ENCODE data around the gene CASS4. TPM values are rescaled to one million over a fixed set of nuclear protein-coding genes. Genes with fewer than 3 reads are reported as not detected.

The CASS4 gene
- total RNA-seq, 1 donor from 2014 or later, result 0.26 TPM

DNA sequence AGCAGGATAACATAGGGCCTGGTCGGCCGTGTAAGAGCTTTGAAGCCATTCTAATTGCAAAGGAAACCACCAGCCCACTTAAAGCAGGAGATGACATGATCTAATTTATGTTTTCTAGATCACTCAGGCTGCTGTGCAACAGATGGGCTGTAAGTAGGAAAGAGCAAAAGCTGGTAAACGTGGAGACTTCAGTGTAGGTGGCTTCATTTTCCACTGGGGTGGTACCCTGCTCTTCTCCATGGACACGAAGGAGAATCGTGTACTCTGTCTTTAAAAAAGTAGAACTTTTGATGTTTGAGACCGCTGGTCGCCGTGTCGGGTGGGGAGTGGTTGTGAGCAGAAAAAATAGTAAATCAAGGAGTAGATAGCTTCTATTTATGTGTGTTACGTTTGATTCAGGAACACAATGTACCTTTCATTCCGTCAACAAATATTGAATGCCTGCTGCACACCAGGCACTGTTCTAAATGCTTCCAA lies 6.4 kb downstream of the CASS4 start:
- H3K4me1 Mint-ChIP-seq (ENCODE audit: low read depth), result no peaks in the 10 kb centered on the region
- TF ChIP-seq, protein P1, sequence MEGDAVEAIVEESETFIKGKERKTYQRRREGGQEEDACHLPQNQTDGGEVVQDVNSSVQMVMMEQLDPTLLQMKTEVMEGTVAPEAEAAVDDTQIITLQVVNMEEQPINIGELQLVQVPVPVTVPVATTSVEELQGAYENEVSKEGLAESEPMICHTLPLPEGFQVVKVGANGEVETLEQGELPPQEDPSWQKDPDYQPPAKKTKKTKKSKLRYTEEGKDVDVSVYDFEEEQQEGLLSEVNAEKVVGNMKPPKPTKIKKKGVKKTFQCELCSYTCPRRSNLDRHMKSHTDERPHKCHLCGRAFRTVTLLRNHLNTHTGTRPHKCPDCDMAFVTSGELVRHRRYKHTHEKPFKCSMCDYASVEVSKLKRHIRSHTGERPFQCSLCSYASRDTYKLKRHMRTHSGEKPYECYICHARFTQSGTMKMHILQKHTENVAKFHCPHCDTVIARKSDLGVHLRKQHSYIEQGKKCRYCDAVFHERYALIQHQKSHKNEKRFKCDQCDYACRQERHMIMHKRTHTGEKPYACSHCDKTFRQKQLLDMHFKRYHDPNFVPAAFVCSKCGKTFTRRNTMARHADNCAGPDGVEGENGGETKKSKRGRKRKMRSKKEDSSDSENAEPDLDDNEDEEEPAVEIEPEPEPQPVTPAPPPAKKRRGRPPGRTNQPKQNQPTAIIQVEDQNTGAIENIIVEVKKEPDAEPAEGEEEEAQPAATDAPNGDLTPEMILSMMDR (IDR thresholded peaks at IDR 0.05; ENCODE audit: unreplicated experiment), result no peak
- H3K9me3 Mint-ChIP-seq (ENCODE audit: low read depth), result no peaks in the 10 kb centered on the region
- no peaks in the 10 kb centered on the region for H3K27me3 Mint-ChIP-seq
- H3K27ac Mint-ChIP-seq, result no peak overlapping the region
- H3K36me3 Mint-ChIP-seq (ENCODE audit: insufficient read depth), result peaks cover 9% of the 10 kb centered on the region
- no peak for DNase-seq (ENCODE audit: low spot score, unreplicated experiment)
- no peak overlapping the region for H3K4me3 Mint-ChIP-seq (ENCODE audit: low read depth)

DNA sequence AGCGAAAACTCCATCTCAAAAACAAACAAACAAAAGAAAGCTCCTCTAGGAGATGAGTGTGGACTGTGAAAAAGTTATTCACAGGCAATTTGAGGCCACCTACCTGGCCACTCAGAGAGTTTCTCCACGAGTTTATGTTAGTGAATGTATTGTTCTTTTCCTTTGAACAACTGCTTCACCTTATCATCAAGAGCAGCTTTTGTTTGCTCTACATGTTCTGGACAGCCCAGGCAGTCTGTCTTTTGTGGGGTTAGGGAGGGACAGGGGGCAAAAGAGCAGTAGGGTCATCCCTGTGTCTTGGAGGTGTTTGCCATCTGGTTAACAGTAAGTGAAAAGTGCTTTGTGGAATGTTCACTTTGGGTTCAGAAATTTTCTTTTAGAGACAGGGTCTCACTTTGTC lies 8.0 kb downstream of the CASS4 start:
- no peak for DNase-seq (ENCODE audit: low spot score, unreplicated experiment)
- H3K27me3 Mint-ChIP-seq, result no peaks in the 10 kb centered on the region
- H3K4me3 Mint-ChIP-seq (ENCODE audit: low read depth), result no peak overlapping the region
- peaks cover 4% of the 10 kb centered on the region for H3K36me3 Mint-ChIP-seq (ENCODE audit: insufficient read depth)
- H3K4me1 Mint-ChIP-seq (ENCODE audit: low read depth), result no peaks in the 10 kb centered on the region
- H3K9me3 Mint-ChIP-seq (ENCODE audit: low read depth), result no peaks in the 10 kb centered on the region
- no peak overlapping the region for H3K27ac Mint-ChIP-seq
- TF ChIP-seq, protein P1 (IDR thresholded peaks at IDR 0.05; ENCODE audit: unreplicated experiment), result no peak

DNA sequence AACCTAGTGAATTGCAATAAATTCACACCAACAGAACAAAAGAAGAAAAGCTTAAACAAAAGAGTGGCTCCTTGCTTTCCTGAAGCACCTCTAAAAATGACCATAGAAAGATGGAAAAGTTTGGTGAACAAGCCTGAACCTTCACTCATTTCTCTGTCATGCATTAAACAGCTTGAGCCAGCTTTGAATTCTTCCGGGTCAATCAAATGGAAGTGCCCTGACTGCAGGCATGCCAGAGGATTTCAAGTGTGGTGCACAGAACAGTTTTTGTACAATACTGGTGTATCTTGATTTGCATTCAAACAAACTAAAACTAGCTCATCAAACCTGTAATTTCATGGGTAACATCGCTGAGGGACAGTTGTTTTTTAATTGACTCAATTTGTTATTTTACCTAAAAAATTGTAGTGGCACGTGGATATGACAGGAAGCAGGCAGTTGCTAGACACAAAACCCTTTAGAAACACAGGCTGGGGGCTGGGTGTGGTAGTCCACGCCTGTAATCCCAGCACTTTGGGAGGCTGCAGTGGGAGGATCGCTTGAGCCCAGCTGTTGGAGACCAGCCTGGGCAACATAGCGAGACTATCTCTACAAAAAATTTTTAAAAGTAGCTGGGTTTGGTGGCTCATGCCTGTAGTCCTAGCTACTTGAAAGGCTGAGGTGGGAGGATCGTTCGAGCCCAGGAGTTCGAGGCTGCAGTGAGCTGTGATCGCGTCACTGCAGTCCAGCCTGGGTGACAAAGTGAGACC lies 9.1 kb downstream of the CASS4 start:
- no peak for DNase-seq (ENCODE audit: low spot score, unreplicated experiment)
- H3K9me3 Mint-ChIP-seq (ENCODE audit: low read depth), result no peaks in the 10 kb centered on the region
- no peak overlapping the region for H3K4me3 Mint-ChIP-seq (ENCODE audit: low read depth)
- H3K36me3 Mint-ChIP-seq (ENCODE audit: insufficient read depth), result peaks cover 4% of the 10 kb centered on the region
- TF ChIP-seq, protein P1 (IDR thresholded peaks at IDR 0.05; ENCODE audit: unreplicated experiment), result no peak
- H3K4me1 Mint-ChIP-seq (ENCODE audit: low read depth), result no peaks in the 10 kb centered on the region
- H3K27ac Mint-ChIP-seq, result no peak overlapping the region
- no peaks in the 10 kb centered on the region for H3K27me3 Mint-ChIP-seq

DNA sequence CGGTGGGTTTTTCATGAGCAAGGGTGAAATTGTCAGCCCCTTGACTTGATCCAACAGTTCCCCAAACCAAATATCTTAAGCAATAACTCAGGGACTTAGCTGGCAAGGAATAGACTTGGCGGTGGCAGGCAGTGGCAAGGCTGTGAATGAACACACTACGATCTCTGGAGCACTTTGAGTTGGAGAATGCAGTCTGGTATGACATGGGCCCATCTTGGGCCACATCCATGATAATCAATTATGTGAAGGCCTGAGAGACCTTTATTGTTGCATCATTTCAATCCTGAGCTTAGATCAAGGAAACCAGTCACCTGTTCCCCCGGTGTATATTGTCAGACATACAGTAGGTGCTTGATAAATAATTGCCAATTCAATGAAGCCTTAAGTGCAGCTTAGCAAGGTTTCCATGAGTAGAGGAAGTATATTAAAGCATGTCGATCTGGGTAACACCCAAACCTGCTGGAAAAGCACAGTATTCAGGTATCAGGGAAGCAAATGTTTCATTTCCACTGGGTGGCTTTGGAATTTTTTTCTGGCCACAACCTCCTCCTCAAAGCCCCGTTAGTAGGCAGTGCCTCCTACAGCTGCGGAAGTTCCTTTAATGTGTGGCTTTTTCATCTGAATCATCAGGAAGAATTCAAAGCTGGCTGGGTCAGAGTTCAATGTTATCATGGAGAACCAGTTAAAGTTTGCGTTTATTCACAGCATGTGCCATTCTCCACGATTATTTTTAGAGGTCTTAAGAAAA lies 10.2 kb downstream of the CASS4 start:
- Mint-ChIP-seq H3K4me3 (ENCODE audit: low read depth) (no peak overlapping the region), H3K36me3 (ENCODE audit: insufficient read depth) (peaks cover 3% of the 10 kb centered on the region), H3K27me3 (no peaks in the 10 kb centered on the region), H3K9me3 (ENCODE audit: low read depth) (no peaks in the 10 kb centered on the region), H3K4me1 (ENCODE audit: low read depth) (no peaks in the 10 kb centered on the region), H3K27ac (no peak overlapping the region)
- TF ChIP-seq, protein P1 (IDR thresholded peaks at IDR 0.05; ENCODE audit: unreplicated experiment), result no peak
- no peak for DNase-seq (ENCODE audit: low spot score, unreplicated experiment)

DNA sequence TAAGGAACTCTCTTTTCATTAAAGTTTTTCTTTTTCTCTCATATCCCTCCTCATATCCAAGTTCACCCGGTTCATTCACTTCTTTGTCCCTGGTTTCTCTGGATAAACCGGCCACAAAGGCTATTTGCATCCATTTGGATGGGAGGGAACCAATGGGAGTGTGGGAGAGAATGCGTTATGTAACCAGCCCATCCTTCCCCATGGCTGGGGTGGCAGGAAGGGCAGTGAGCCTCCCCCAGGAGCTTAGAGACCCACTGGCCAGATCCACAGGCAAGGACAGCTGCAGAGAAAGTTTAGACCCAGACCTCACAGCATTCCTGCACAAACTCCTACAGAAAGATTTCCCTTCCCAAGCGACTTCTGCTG lies 10.7 kb downstream of the CASS4 start:
- no peaks in the 10 kb centered on the region for H3K36me3 Mint-ChIP-seq (ENCODE audit: insufficient read depth)

More for the DNA sequence above, 10.7 kb downstream of the CASS4 start:
- no peaks in the 10 kb centered on the region for H3K27me3 Mint-ChIP-seq
- DNase-seq (ENCODE audit: low spot score, unreplicated experiment), result no peak
- H3K27ac Mint-ChIP-seq, result no peak overlapping the region
- TF ChIP-seq, protein P1 (IDR thresholded peaks at IDR 0.05; ENCODE audit: unreplicated experiment), result no peak
- no peak overlapping the region for H3K4me3 Mint-ChIP-seq (ENCODE audit: low read depth)
- H3K9me3 Mint-ChIP-seq (ENCODE audit: low read depth), result no peaks in the 10 kb centered on the region
- H3K4me1 Mint-ChIP-seq (ENCODE audit: low read depth), result no peaks in the 10 kb centered on the region

Measured in progenitor cell of endocrine pancreas (in vitro differentiated cells).